ENCODE data around the gene CFH.
"Not testable (repeated sequence)": the region's sequence is repeated elsewhere in the genome, so short reads cannot be mapped to it uniquely, and the experiment has no call there.

The CFH gene

DNA sequence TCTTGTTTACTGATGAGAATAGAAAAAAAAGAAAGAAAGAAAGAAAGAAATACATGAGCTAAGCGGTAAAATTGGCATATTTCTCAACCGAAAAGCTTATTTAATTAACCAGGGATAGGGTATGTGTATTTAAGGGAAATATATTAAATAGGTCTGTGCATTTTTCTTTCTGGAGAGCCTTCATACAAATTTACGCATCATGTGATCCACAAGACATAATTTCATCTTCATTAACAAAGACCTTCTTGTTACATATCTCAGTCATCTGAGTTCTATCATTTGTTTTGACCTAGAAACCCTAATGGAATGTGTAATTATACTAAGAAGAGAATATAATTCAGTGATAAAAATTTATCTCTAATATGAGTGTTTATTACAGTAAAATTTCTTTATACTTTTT lies 37.2 kb downstream of the CFH start:
- Histone ChIP-seq H3K4me1 (ENCODE audit: control insufficient read depth in 2 of 2, insufficient read depth in 2 of 2, low read length in 2 of 2) (no peaks in the 10 kb centered on the region), H3K27ac (ENCODE audit: low read depth in 2 of 2, low read length in 2 of 2) (no peak overlapping the region), H3K9ac (ENCODE audit: low read depth in 1 of 2, low read length in 2 of 2) (no peak overlapping the region), H3K36me3 (ENCODE audit: control insufficient read depth in 2 of 2, insufficient read depth in 2 of 2, low read length in 2 of 2) (no peaks in the 10 kb centered on the region), H3K9me3 (ENCODE audit: control insufficient read depth in 2 of 2, low read length in 2 of 2) (no peaks in the 10 kb centered on the region), H3K4me3 (ENCODE audit: low read length in 2 of 2) (no peak overlapping the region), H3K27me3 (ENCODE audit: control insufficient read depth in 2 of 2, insufficient read depth in 2 of 2, low read length in 2 of 2) (no peaks in the 10 kb centered on the region)

DNA sequence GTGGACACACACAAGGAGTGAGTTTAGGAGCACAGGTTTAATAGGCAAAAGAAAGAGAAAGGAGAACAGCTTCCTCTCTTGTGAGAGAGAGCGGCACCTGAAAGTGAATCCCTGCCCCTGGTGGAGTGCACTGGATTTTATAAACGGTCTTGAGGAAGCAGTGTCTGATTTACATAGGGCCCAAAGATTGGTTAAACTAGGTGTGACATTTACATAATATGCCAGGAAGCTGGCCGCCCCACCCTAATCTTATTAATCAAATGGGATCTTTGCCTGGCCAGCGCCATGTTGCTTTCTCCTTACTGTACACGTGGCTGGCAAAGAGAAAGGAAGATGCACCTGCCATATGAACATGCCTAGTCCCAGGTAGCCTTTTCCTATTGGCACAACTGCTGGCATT lies 38.7 kb downstream of the CFH start:
- H3K27ac ChIP-seq (ENCODE audit: low read depth in 2 of 2, low read length in 2 of 2), result no peak overlapping the region
- no peak overlapping the region for H3K4me3 ChIP-seq (ENCODE audit: low read length in 2 of 2)
- no peaks in the 10 kb centered on the region for H3K9me3 ChIP-seq (ENCODE audit: control insufficient read depth in 2 of 2, low read length in 2 of 2)
- H3K27me3 ChIP-seq (ENCODE audit: control insufficient read depth in 2 of 2, insufficient read depth in 2 of 2, low read length in 2 of 2), result no peaks in the 10 kb centered on the region
- no peaks in the 10 kb centered on the region for H3K4me1 ChIP-seq (ENCODE audit: control insufficient read depth in 2 of 2, insufficient read depth in 2 of 2, low read length in 2 of 2)
- no peaks in the 10 kb centered on the region for H3K36me3 ChIP-seq (ENCODE audit: control insufficient read depth in 2 of 2, insufficient read depth in 2 of 2, low read length in 2 of 2)
- H3K9ac ChIP-seq (ENCODE audit: low read depth in 1 of 2, low read length in 2 of 2), result no peak overlapping the region

DNA sequence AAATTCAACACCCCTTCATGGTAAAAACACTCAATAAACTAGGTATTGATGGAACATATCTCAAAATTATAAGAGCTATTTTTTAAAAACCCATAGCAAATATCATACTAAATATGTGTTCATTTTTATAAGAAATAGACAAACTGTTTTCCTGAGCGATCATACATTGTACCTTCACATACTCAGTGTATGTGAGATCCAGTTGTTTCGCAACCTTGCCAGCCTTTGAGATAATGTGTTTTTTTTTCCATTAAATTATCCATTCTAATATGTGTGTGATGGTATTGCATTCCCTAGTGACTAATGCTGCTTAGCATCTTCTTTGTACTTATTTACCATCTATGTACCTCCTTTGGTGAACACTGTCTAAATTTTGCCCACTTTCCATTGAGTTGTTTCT lies 47.1 kb downstream of the CFH start:
- Histone ChIP-seq H3K4me3 (ENCODE audit: low read length in 2 of 2) (no peak overlapping the region), H3K9ac (ENCODE audit: low read depth in 1 of 2, low read length in 2 of 2) (no peak overlapping the region), H3K4me1 (ENCODE audit: control insufficient read depth in 2 of 2, insufficient read depth in 2 of 2, low read length in 2 of 2) (no peaks in the 10 kb centered on the region), H3K36me3 (ENCODE audit: control insufficient read depth in 2 of 2, insufficient read depth in 2 of 2, low read length in 2 of 2) (no peaks in the 10 kb centered on the region), H3K27ac (ENCODE audit: low read depth in 2 of 2, low read length in 2 of 2) (no peak overlapping the region), H3K27me3 (ENCODE audit: control insufficient read depth in 2 of 2, insufficient read depth in 2 of 2, low read length in 2 of 2) (no peaks in the 10 kb centered on the region), H3K9me3 (ENCODE audit: control insufficient read depth in 2 of 2, low read length in 2 of 2) (no peaks in the 10 kb centered on the region)

DNA sequence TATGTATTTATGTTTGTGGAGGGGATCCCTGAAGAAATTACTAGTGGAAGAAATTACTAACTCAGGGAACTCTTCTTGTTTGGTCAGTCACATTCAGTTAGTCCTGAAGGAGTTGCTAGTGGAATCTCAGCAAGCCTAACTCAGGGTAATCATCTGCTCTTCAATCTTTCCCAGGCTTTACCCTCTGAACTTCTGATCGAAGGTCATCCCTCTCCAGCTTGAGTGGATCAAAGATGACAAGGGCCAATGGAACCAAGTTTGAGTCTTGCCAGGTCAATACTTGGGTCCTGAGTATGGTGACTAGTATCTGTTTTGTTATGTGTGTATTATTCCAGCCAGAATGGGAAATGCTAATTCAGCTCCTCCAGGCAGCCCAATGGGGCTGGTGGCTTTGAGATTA lies 49.3 kb downstream of the CFH start:
- H3K36me3 ChIP-seq (ENCODE audit: control insufficient read depth in 2 of 2, insufficient read depth in 2 of 2, low read length in 2 of 2), result no peaks in the 10 kb centered on the region
- no peaks in the 10 kb centered on the region for H3K9me3 ChIP-seq (ENCODE audit: control insufficient read depth in 2 of 2, low read length in 2 of 2)
- no peak overlapping the region for H3K27ac ChIP-seq (ENCODE audit: low read depth in 2 of 2, low read length in 2 of 2)
- no peak overlapping the region for H3K4me3 ChIP-seq (ENCODE audit: low read length in 2 of 2)
- H3K4me1 ChIP-seq (ENCODE audit: control insufficient read depth in 2 of 2, insufficient read depth in 2 of 2, low read length in 2 of 2), result no peaks in the 10 kb centered on the region
- no peaks in the 10 kb centered on the region for H3K27me3 ChIP-seq (ENCODE audit: control insufficient read depth in 2 of 2, insufficient read depth in 2 of 2, low read length in 2 of 2)
- H3K9ac ChIP-seq (ENCODE audit: low read depth in 1 of 2, low read length in 2 of 2), result no peak overlapping the region

DNA sequence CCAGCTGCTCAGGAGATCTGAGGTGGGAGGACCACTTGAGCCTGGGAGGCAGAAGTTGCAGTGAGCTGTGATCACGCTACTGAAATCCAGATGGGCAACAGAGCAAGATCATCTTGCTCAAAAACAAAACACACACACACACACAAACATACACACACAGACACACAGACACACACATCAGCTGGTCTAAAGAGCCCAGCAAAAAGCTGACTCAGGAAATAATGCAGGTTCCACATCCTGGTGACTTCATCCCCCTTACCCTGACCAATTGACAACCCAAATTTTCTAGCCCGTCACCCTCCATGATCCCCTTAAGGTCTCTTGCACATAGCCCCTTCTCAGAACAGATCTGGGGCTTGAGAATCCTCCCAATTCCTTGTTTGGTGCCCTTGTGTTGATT lies 58.0 kb downstream of the CFH start:
- not testable (repeated sequence) for H3K36me3 ChIP-seq (ENCODE audit: control insufficient read depth in 2 of 2, insufficient read depth in 2 of 2, low read length in 2 of 2); H3K27ac ChIP-seq (ENCODE audit: low read depth in 2 of 2, low read length in 2 of 2); H3K9me3 ChIP-seq (ENCODE audit: control insufficient read depth in 2 of 2, low read length in 2 of 2); H3K4me3 ChIP-seq (ENCODE audit: low read length in 2 of 2); H3K27me3 ChIP-seq (ENCODE audit: control insufficient read depth in 2 of 2, insufficient read depth in 2 of 2, low read length in 2 of 2); H3K4me1 ChIP-seq (ENCODE audit: control insufficient read depth in 2 of 2, insufficient read depth in 2 of 2, low read length in 2 of 2); H3K9ac ChIP-seq (ENCODE audit: low read depth in 1 of 2, low read length in 2 of 2)

DNA sequence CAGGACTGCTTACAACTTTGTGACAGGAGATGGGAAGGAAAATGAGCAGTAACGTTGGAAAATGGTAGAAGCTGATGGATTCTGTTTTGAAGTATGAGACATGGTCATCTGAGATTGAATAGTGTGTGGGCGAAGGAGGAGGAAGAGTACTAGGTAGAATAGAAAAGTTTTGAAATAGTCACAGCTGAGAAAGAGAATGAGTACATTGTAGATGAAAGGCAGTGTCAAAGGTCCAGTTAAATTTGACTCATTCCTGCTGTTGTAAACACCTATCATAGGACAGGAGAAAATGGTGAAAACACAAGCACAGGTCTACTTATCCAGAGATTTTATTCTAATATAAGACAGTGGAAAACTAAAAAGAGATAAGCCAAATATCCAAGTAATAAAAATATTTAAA lies 66.0 kb downstream of the CFH start:
- Histone ChIP-seq H3K4me3 (ENCODE audit: low read length in 2 of 2) (no peak overlapping the region), H3K27ac (ENCODE audit: low read depth in 2 of 2, low read length in 2 of 2) (no peak overlapping the region), H3K4me1 (ENCODE audit: control insufficient read depth in 2 of 2, insufficient read depth in 2 of 2, low read length in 2 of 2) (no peaks in the 10 kb centered on the region), H3K9ac (ENCODE audit: low read depth in 1 of 2, low read length in 2 of 2) (no peak overlapping the region), H3K36me3 (ENCODE audit: control insufficient read depth in 2 of 2, insufficient read depth in 2 of 2, low read length in 2 of 2) (no peaks in the 10 kb centered on the region), H3K9me3 (ENCODE audit: control insufficient read depth in 2 of 2, low read length in 2 of 2) (no peaks in the 10 kb centered on the region), H3K27me3 (ENCODE audit: control insufficient read depth in 2 of 2, insufficient read depth in 2 of 2, low read length in 2 of 2) (no peaks in the 10 kb centered on the region)

DNA sequence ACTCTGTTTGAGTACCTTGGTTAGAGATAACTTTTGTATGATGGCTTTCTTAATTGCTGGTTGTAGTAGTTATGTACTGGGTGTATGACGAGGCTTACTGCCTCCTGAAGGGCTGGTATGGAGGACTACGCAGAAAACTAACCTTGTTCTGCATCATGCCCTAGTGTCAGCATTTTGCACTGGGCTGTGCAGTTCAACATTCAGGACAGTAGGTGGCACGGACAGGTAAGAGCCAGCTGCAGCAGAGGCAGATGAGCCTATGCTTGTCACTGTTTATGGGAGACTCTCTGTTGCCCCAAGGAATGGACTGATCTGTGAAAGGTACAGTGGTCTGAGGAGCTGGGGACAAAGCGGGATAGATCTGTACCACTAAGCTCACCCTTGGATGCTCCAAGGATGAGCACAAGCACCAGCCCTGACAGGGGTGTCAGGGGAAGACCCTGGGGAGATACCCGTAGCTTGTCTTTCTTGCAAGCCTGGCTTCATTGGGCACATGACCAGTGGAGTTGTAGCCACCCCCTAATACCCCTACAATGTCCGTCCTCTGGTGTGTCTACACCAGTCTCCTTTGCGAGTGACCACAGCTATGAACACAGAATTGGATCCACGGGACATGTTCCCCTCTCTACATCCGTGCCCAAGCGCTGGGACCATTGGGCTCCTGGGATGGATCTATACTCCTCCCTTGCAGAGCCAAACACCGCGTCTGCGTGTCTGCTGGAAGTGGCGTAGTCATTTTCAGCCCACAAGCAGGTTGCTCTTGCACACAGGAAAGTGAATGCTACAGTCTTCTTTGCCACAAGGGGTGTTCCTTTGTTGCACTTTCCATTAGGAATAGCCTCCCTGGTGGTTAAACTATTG lies 71.7 kb downstream of the CFH start:
- Histone ChIP-seq H3K36me3 (ENCODE audit: control insufficient read depth in 2 of 2, insufficient read depth in 2 of 2, low read length in 2 of 2) (peaks cover 0 to 2% of the 10 kb centered on the region in 2 donors), H3K9ac (ENCODE audit: low read depth in 1 of 2, low read length in 2 of 2) (no peak overlapping the region), H3K9me3 (ENCODE audit: control insufficient read depth in 2 of 2, low read length in 2 of 2) (no peaks in the 10 kb centered on the region), H3K4me3 (ENCODE audit: low read length in 2 of 2) (no peak overlapping the region), H3K4me1 (ENCODE audit: control insufficient read depth in 2 of 2, insufficient read depth in 2 of 2, low read length in 2 of 2) (no peaks in the 10 kb centered on the region), H3K27me3 (ENCODE audit: control insufficient read depth in 2 of 2, insufficient read depth in 2 of 2, low read length in 2 of 2) (no peaks in the 10 kb centered on the region), H3K27ac (ENCODE audit: low read depth in 2 of 2, low read length in 2 of 2) (no peak overlapping the region)

DNA sequence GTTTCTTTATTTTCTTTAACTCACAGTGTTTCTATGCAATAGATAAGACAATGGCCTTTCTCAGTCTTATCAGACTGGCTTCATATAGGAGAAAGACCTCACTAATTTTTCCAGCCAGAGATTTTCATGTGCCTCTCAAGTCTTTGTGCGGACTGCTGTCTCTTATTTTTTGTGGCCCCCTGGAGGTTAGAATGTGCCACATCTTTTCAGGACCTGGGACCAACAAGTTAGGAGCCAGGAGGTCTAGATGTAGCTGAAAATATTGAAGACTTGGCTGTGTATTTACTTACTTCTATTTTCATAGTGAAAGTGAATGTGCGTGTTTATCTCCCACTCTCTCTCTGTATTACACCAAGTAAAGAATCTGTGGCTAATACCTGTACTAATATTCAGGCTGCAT lies 80.7 kb downstream of the CFH start:
- no peaks in the 10 kb centered on the region for H3K4me1 ChIP-seq (ENCODE audit: control insufficient read depth in 2 of 2, insufficient read depth in 2 of 2, low read length in 2 of 2)
- no peaks in the 10 kb centered on the region for H3K9me3 ChIP-seq (ENCODE audit: control insufficient read depth in 2 of 2, low read length in 2 of 2)
- H3K9ac ChIP-seq (ENCODE audit: low read depth in 1 of 2, low read length in 2 of 2), result no peak overlapping the region
- no peaks in the 10 kb centered on the region for H3K36me3 ChIP-seq (ENCODE audit: control insufficient read depth in 2 of 2, insufficient read depth in 2 of 2, low read length in 2 of 2)
- no peaks in the 10 kb centered on the region for H3K27me3 ChIP-seq (ENCODE audit: control insufficient read depth in 2 of 2, insufficient read depth in 2 of 2, low read length in 2 of 2)
- no peak overlapping the region for H3K27ac ChIP-seq (ENCODE audit: low read depth in 2 of 2, low read length in 2 of 2)
- no peak overlapping the region for H3K4me3 ChIP-seq (ENCODE audit: low read length in 2 of 2)

DNA sequence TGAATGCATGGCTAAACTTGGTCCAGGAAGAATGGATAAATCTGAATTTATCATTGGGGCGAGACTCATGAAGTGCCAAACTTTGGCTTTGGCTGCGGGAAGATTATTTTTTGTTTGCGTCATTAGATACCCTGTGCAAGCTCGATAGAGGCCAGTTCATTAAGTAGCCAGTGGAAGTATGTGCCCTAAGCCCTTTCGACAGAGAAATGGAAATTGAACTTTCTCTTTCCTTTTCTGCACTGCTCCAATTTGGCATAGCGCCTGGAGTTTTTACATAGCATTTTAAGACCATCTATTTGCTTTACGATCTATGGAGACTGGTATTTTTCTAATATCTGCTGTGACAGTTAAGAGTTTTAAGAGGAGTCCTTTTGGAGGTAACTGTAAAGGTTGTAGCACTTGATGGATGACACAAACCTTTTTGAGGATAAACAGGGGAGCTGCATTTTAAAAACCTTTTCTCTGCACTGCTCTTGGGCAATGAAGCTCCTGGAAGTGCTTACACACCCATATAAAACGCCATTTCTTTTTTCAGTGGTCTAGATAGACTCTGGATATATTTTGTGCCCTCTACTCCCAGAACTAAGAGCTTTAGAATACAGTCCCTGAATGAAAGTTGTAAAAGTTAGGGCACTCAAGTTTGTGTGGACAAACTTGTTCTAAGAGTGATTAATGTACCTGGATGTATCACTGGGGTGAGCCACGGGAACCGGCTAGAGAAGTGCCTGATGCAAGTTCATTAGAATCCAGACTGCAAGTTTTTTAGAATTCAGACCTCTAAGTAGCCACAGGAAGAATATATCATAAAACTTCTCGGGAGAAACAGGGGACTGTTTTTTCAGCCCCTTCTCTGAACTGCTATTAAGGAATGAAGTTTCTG lies 81.5 kb downstream of the CFH start:
- Histone ChIP-seq H3K4me1 (ENCODE audit: control insufficient read depth in 2 of 2, insufficient read depth in 2 of 2, low read length in 2 of 2) (no peaks in the 10 kb centered on the region), H3K9me3 (ENCODE audit: control insufficient read depth in 2 of 2, low read length in 2 of 2) (no peaks in the 10 kb centered on the region), H3K27me3 (ENCODE audit: control insufficient read depth in 2 of 2, insufficient read depth in 2 of 2, low read length in 2 of 2) (no peaks in the 10 kb centered on the region), H3K27ac (ENCODE audit: low read depth in 2 of 2, low read length in 2 of 2) (no peak overlapping the region), H3K4me3 (ENCODE audit: low read length in 2 of 2) (no peak overlapping the region), H3K36me3 (ENCODE audit: control insufficient read depth in 2 of 2, insufficient read depth in 2 of 2, low read length in 2 of 2) (no peaks in the 10 kb centered on the region), H3K9ac (ENCODE audit: low read depth in 1 of 2, low read length in 2 of 2) (no peak overlapping the region)

DNA sequence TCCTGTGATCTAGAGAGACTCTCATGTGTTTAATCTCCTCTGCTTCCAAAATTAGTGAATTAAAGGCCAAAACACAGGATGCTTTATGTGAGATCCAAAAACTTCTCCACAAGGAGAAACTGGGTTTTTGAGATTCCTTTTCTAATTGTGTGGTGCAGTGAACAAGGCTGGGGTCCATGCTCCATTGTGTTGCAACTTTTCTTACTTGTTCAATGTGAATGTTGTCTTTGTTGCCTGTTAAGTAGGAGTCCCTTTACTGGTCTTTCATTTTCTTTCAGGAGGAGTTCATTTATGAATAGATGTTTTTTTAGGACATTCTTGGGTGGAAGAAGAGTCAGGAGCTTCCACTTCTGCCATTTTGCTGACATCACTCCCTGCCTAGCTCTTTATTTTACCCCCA lies 82.2 kb downstream of the CFH start:
- no peaks in the 10 kb centered on the region for H3K36me3 ChIP-seq (ENCODE audit: control insufficient read depth in 2 of 2, insufficient read depth in 2 of 2, low read length in 2 of 2)
- no peaks in the 10 kb centered on the region for H3K4me1 ChIP-seq (ENCODE audit: control insufficient read depth in 2 of 2, insufficient read depth in 2 of 2, low read length in 2 of 2)
- H3K9me3 ChIP-seq (ENCODE audit: control insufficient read depth in 2 of 2, low read length in 2 of 2), result no peaks in the 10 kb centered on the region
- no peak overlapping the region for H3K4me3 ChIP-seq (ENCODE audit: low read length in 2 of 2)
- no peak overlapping the region for H3K9ac ChIP-seq (ENCODE audit: low read depth in 1 of 2, low read length in 2 of 2)
- H3K27me3 ChIP-seq (ENCODE audit: control insufficient read depth in 2 of 2, insufficient read depth in 2 of 2, low read length in 2 of 2), result no peaks in the 10 kb centered on the region
- H3K27ac ChIP-seq (ENCODE audit: low read depth in 2 of 2, low read length in 2 of 2), result no peak overlapping the region

All from mucosa of rectum (tissue), 2 donors.